ENCODE measurements around the gene MDFIC. TPM values are rescaled to one million over a fixed set of nuclear protein-coding genes. Genes with fewer than 3 reads are reported as not detected.
A peak's percentile ranks its signal among the peaks of the same experiment; 100 is the strongest.

Gene MDFIC
- total RNA-seq, 1 experiment from 2014 or later, result 18.6 TPM

GRCh38 chr7:114922652-114923402 lies 933 bp downstream of the MDFIC start:
- in situ Hi-C loops (cut with HindIII; ENCODE audit: low pct_unique_long_range_greater_than_20kb, low sequenced_read_pairs), result no loop called here
- peak; percentile 73 for DNase-seq (ENCODE audit: low read depth)

DNA sequence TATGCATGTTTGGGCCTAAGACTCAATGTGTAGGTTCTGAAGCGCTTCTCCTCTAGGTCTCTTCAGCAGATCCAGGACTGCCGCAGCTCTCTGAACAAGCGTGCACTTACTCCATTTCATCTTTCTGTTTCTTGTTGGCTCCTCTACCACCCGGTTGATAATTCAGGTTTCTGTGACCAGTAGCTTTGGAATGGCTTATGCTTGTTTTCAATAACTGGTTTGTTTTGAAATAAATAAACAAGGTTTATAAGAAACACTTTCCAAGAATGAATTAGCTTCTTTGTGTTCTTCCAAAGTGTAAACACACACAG lies 1.5 kb downstream of the MDFIC start:
- in situ Hi-C loops (cut with HindIII; ENCODE audit: low pct_unique_long_range_greater_than_20kb, low sequenced_read_pairs), result no loop called here
- DNase-seq (ENCODE audit: low read depth), result no peak

DNA sequence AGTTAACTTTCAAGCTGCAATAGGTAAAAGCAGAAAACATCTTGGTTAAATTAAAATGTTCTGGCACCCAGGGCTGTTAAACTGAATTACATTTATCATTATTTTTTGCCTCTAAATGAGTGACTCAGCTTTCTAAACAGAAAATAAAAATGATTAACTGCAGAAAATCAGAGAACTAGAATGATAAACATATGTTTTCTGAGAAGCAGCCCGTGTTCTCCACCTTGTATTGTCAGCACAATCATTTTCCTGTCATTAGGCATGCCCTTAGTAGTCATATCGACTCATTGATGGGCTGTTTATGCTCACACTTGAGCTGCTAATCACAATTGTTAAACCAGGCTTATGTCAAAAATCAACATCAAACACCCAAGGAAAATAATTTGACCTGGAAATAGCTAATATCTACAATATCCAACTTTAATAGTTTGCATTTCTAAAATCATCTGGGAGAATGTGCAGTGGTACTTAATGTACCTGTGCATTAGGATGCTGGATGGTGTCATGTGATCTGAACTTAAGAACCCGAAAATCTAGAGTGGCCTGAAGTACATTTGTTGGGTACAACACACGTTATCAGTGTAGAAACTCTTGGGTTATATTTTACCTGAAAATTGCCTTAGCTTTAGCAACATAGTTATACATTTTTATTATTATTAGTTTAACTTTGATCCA lies 2.3 kb downstream of the MDFIC start:
- in situ Hi-C loops (cut with HindIII; ENCODE audit: low pct_unique_long_range_greater_than_20kb, low sequenced_read_pairs), result no loop called here
- no peak for DNase-seq (ENCODE audit: low read depth)

- DNase-seq (ENCODE audit: low read depth), result no peak
- in situ Hi-C loops (cut with HindIII; ENCODE audit: low pct_unique_long_range_greater_than_20kb, low sequenced_read_pairs), result no loop called here
Observed at GRCh38 chr7:114925434-114925833, 3.5 kb downstream of the MDFIC start.

- in situ Hi-C loops (cut with HindIII; ENCODE audit: low pct_unique_long_range_greater_than_20kb, low sequenced_read_pairs), result no loop called here
- DNase-seq (ENCODE audit: low read depth), result no peak
Observed at GRCh38 chr7:114928060-114928459, 6.2 kb downstream of the MDFIC start.

GRCh38 chr7:114929570-114929969 lies 7.7 kb downstream of the MDFIC start:
- in situ Hi-C loops (cut with HindIII; ENCODE audit: low pct_unique_long_range_greater_than_20kb, low sequenced_read_pairs), result no loop called here
- no peak for DNase-seq (ENCODE audit: low read depth)

DNA sequence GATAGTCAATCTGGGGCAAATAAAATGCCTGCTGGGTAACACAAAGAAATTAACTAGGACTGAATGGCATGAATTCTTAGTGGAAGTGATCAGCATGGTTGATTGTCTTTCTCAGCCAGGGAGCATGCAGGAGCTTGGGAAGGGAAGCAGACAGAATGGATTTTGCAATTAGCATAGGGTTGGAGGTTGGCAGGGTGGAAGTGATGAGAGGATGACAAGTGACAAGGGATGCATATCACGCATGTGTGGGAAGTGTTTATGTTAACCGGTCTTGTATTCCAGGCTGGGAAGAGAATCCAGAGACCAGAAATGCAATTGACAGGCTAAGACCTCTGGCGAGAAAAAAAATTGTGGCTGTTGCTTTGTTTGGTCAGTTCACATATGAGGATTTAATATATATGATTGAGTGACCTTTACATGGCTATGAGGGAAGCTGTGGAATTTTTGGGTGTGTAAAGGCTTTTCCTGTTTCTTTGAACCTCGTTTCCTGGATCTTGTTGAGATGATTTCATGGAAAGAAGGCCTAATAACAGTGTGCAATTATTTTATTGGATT lies 8.3 kb downstream of the MDFIC start:
- in situ Hi-C loops (cut with HindIII; ENCODE audit: low pct_unique_long_range_greater_than_20kb, low sequenced_read_pairs), result no loop called here
- no peak for DNase-seq (ENCODE audit: low read depth)

- in situ Hi-C loops (cut with HindIII; ENCODE audit: low pct_unique_long_range_greater_than_20kb, low sequenced_read_pairs), result no loop called here
- no peak for DNase-seq (ENCODE audit: low read depth)
Observed at GRCh38 chr7:114930829-114931655, 9.1 kb downstream of the MDFIC start.

- no peak for DNase-seq (ENCODE audit: low read depth)
- in situ Hi-C loops (cut with HindIII; ENCODE audit: low pct_unique_long_range_greater_than_20kb, low sequenced_read_pairs), result no loop called here
Observed at GRCh38 chr7:114931656-114932011, 9.7 kb downstream of the MDFIC start.

GRCh38 chr7:114932991-114933390 lies 11.1 kb downstream of the MDFIC start:
- in situ Hi-C loops (cut with HindIII; ENCODE audit: low pct_unique_long_range_greater_than_20kb, low sequenced_read_pairs), result no loop called here
- no peak for DNase-seq (ENCODE audit: low read depth)

GRCh38 chr7:114933658-114934057 lies 11.8 kb downstream of the MDFIC start:
- in situ Hi-C loops (cut with HindIII; ENCODE audit: low pct_unique_long_range_greater_than_20kb, low sequenced_read_pairs), result no loop called here
- no peak for DNase-seq (ENCODE audit: low read depth)

DNA sequence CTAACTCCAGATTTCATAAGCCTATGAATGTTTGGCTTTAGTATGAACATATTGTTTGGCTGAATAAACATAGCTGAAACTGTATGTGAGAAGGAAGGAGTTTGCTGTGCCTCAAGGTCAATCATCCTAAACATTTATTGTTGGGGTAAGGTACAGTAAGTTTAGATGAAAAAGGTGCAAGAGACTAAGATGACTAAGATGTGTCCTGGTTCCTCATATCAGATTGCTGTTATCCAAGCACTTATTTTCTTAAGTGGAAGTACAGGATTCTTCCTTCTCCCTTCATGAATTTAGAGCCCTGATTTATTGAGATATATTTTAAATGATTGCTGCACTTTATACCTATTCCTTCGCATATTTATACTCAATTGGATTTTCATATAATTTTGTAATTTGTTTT lies 12.2 kb downstream of the MDFIC start:
- in situ Hi-C loops (cut with HindIII; ENCODE audit: low pct_unique_long_range_greater_than_20kb, low sequenced_read_pairs), result no loop called here
- DNase-seq (ENCODE audit: low read depth), result no peak

DNA sequence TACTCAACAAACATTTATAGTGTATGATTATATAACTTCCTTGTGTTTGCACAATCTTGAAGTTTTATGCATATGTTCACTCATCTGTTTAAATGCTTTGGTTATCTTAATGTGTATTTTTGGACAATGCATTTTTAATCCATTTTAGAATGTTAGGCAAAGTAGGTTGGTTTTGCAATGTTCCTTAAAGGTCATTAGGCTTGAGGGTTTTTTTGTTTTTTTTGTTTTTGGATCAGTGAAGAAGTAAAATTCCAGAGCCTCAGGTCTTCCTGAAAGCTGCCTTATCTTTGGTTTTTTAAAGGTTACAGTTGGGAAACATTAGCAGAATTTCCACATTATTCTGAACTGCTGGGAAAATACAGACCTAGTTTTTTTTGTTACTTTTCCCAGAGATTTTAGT lies 12.8 kb downstream of the MDFIC start:
- DNase-seq (ENCODE audit: low read depth), result no peak
- in situ Hi-C loops (cut with HindIII; ENCODE audit: low pct_unique_long_range_greater_than_20kb, low sequenced_read_pairs), result no loop called here

DNA sequence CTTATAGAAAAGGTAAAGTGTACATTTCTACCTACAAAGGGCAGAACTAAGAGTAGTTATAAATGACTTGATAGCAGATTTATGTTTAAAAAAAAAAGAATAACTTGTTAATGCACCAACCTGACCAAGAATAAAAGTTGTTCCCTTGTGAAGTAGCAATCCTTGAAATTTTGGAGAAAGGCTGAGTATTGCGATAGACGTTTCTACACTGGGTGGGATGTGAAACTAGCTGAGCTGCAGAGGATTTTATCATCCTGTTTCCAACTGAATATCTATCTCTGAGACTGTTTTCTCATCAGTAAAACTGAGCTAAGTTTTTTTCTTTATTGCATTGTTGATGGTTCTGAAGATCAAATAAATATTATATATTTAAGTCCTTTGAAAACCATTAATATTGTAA lies 14.6 kb downstream of the MDFIC start:
- in situ Hi-C loops (cut with HindIII; ENCODE audit: low pct_unique_long_range_greater_than_20kb, low sequenced_read_pairs), result no loop called here
- DNase-seq (ENCODE audit: low read depth), result no peak

DNA sequence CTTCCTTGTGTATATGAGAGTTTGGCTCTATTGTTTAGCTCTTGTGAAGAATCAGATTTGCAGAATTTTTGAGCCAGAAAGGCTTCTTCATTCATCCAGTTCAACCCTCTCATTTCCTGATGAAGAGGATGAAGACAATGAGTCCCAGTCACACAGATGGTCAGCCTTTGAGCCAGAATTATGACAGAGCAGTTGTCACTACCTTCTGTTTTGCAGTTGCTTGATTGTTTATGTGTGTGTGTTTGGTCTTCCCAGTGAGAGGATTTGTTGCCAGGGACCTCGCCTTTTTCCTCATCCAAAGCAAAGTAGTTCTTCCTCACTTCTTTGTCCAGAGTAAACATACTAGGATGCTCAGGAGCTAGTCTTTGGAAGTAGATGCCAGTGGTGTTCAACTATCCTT lies 15.6 kb downstream of the MDFIC start:
- DNase-seq (ENCODE audit: low read depth), result no peak
- in situ Hi-C loops (cut with HindIII; ENCODE audit: low pct_unique_long_range_greater_than_20kb, low sequenced_read_pairs), result no loop called here

GRCh38 chr7:114938785-114939184 lies 16.9 kb downstream of the MDFIC start:
- DNase-seq (ENCODE audit: low read depth), result no peak
- in situ Hi-C loops (cut with HindIII; ENCODE audit: low pct_unique_long_range_greater_than_20kb, low sequenced_read_pairs), result no loop called here

- in situ Hi-C loops (cut with HindIII; ENCODE audit: low pct_unique_long_range_greater_than_20kb, low sequenced_read_pairs), result no loop called here
- no peak for DNase-seq (ENCODE audit: low read depth)
Observed at GRCh38 chr7:114939484-114940097, 17.7 kb downstream of the MDFIC start.

- in situ Hi-C loops (cut with HindIII; ENCODE audit: low pct_unique_long_range_greater_than_20kb, low sequenced_read_pairs), result no loop called here
- no peak for DNase-seq (ENCODE audit: low read depth)
Observed at GRCh38 chr7:114940220-114940619, 18.3 kb downstream of the MDFIC start.

GRCh38 chr7:114941692-114942091 lies 19.8 kb downstream of the MDFIC start:
- DNase-seq (ENCODE audit: low read depth), result no peak
- in situ Hi-C loops (cut with HindIII; ENCODE audit: low pct_unique_long_range_greater_than_20kb, low sequenced_read_pairs), result no loop called here

Measured in Caki2 (cell line).